Endothelial cell of umbilical vein (primary cell): ENCODE data around the gene TCF20. TPM values are rescaled to one million over a fixed set of nuclear protein-coding genes. Genes with fewer than 3 reads are reported as not detected.

Experiments
- BruUV-seq: library from RNA; stranded (reverse); fragments of 400-500 nt; replicated peaks from 2 replicates; lab custom pipeline; 2021; lab: Mats Ljungman, UMichigan
- CTCF ChIA-PET: fragments of 300-600, 350-600 bp; sonication (Branson Sonifier 250); formaldehyde crosslinking; loops from one replicate; lab custom pipeline; 2021; ENCODE audit warnings: antibody characterized with exemption, inconsistent platforms; lab: Charles Lee
- POLR2A ChIA-PET: fragments of 300-600, 350-600 bp; sonication (Branson Sonifier 250); formaldehyde crosslinking; loops from one replicate; lab custom pipeline; 2021; ENCODE audit warnings: antibody characterized with exemption, inconsistent platforms; lab: Charles Lee
- DNase-seq: peaks from one replicate; pipeline ENCODE4 v3.0.0-alpha.2; 2011; ENCODE audit warnings: low read depth, low spot score
- FAIRE-seq: peaks from 2 replicates; lab custom pipeline; 2011; peaks lifted over from hg19 to GRCh38; lab: Jason Lieb, UNC
- H2AFZ ChIP-seq: 2 replicates; pipeline ENCODE4 v1.6.0; 2012; ENCODE audit warnings: low read depth, low read length, control low read depth, inconsistent platforms
- H3K27ac ChIP-seq: 2 replicates; pipeline ENCODE4 v1.5.1; 2011; ENCODE audit warnings: low read depth, mild to moderate bottlenecking, control low read depth, low read length, moderate library complexity; ENCODE audit not compliant: insufficient read depth
- H3K27me3 ChIP-seq, 2 experiments: 2 replicates each; pipeline versions ENCODE4 v1.6.0 to v1.6.1; 2011; ENCODE audit warnings: low read length in 2 of 2, mixed read lengths in 1 of 2; ENCODE audit not compliant: control insufficient read depth in 2 of 2, insufficient read depth in 2 of 2
- H3K36me3 ChIP-seq, 2 experiments: 2 replicates in 1 of 2; 3 replicates in 1 of 2; pipeline ENCODE4 v1.5.1; 2011; ENCODE audit warnings: low read length in 2 of 2, mild to moderate bottlenecking in 1 of 2, moderate library complexity in 1 of 2; ENCODE audit not compliant: control insufficient read depth in 2 of 2, insufficient read depth in 2 of 2; ENCODE audit errors: extremely low read depth in 1 of 2
- H3K4me1 ChIP-seq: 3 replicates; pipeline ENCODE4 v1.5.1; 2011; ENCODE audit warnings: mild to moderate bottlenecking, low read length; ENCODE audit not compliant: control insufficient read depth, insufficient read depth; ENCODE audit errors: extremely low read depth
- H3K4me2 ChIP-seq: 2 replicates; pipeline ENCODE4 v1.6.1; 2011; ENCODE audit warnings: low read length, control low read depth, mixed read lengths; ENCODE audit not compliant: insufficient read depth
- H3K4me3 ChIP-seq, 3 experiments: fragments of 200-600 bp in 1 of 3; sonication (generic), shearing (Covaris generic) in 1 of 3; replicated peaks in 1 of 3; 2 replicates each; pipeline ENCODE4 v1.5.1; 2011 to 2016; ENCODE audit warnings: control low read depth in 3 of 3, low read length in 3 of 3, mild to moderate bottlenecking in 2 of 3, inconsistent platforms in 1 of 3, low read depth in 1 of 3, moderate library complexity in 1 of 3; ENCODE audit not compliant: insufficient read depth in 1 of 3
- H3K79me2 ChIP-seq: 2 replicates; pipeline ENCODE4 v1.6.0; 2012; ENCODE audit warnings: low read length, inconsistent platforms; ENCODE audit not compliant: control insufficient read depth, insufficient read depth
- H3K9ac ChIP-seq: replicated peaks from 2 replicates; pipeline ENCODE3; 2011; ENCODE audit warnings: low read length, control low read depth; ENCODE audit not compliant: insufficient read depth; ENCODE audit errors: extremely low read depth
- H3K9me1 ChIP-seq: replicated peaks from 3 replicates; pipeline ENCODE4 v1.6.0; 2011; ENCODE audit warnings: mild to moderate bottlenecking, low read length; ENCODE audit not compliant: control insufficient read depth, insufficient read depth; ENCODE audit errors: extremely low read depth
- H3K9me3 ChIP-seq: replicated peaks from 2 replicates; pipeline ENCODE4 v1.5.1; 2012; ENCODE audit warnings: low read length, inconsistent platforms; ENCODE audit not compliant: control insufficient read depth, insufficient read depth
- H4K20me1 ChIP-seq: replicated peaks from 2 replicates; pipeline ENCODE3; 2011; ENCODE audit warnings: mild to moderate bottlenecking, low read length; ENCODE audit not compliant: control insufficient read depth, insufficient read depth; ENCODE audit errors: extremely low read depth
- CTCF ChIP-seq, 2 donors: IDR thresholded peaks; 1 replicate in 1 of 2; 2 replicates in 1 of 2; pipeline ENCODE4 v1.5.1; 2011; ENCODE audit warnings: low read length in 2 of 2, mild to moderate bottlenecking in 2 of 2, moderate library complexity in 2 of 2, control low read depth in 1 of 2, inconsistent platforms in 1 of 2, low read depth in 1 of 2; ENCODE audit not compliant: insufficient read depth in 1 of 2; ENCODE audit errors: extremely low read depth in 1 of 2
- EZH2 ChIP-seq: IDR thresholded peaks from 2 replicates; pipeline ENCODE4 v1.6.1; 2012; ENCODE audit warnings: borderline replicate concordance, low read depth, mild to moderate bottlenecking, moderate library complexity, low read length, inconsistent platforms; ENCODE audit not compliant: severe bottlenecking
- FOS ChIP-seq: IDR thresholded peaks from 2 replicates; pipeline ENCODE4 v1.6.1; 2011; ENCODE audit warnings: mild to moderate bottlenecking, low read length, moderate library complexity, borderline replicate concordance; ENCODE audit not compliant: insufficient read depth
- GATA2 ChIP-seq: IDR thresholded peaks from 2 replicates; pipeline ENCODE4 v1.7.0; 2011; ENCODE audit warnings: low read depth, mild to moderate bottlenecking, moderate library complexity, mixed read lengths, low read length; ENCODE audit not compliant: insufficient read length, insufficient read depth
- JUN ChIP-seq: IDR thresholded peaks from 2 replicates; pipeline ENCODE4 v1.6.1; 2011; ENCODE audit warnings: borderline replicate concordance, low read depth; ENCODE audit not compliant: insufficient read length, insufficient read depth
- MAX ChIP-seq: IDR thresholded peaks from 2 replicates; pipeline ENCODE4 v1.6.1; 2011; ENCODE audit not compliant: insufficient read depth, insufficient read length
- MYC ChIP-seq: IDR thresholded peaks from one replicate; pipeline ENCODE4 v1.6.1; 2011; ENCODE audit warnings: mild to moderate bottlenecking, low read depth, low read length
- POLR2A ChIP-seq: IDR thresholded peaks from 2 replicates; pipeline ENCODE4 v1.6.1; 2012; ENCODE audit warnings: low read depth, mild to moderate bottlenecking, control low read depth, low read length
- POLR2AphosphoS5 ChIP-seq: IDR thresholded peaks from 2 replicates; pipeline ENCODE4 v1.6.1; 2012; ENCODE audit warnings: low read depth, mild to moderate bottlenecking, control low read depth, low read length, moderate library complexity; ENCODE audit not compliant: insufficient read depth
- dilution Hi-C: fragments of 300-500 bp; cut with MboI; formaldehyde crosslinking; loops from one replicate; pipeline ENCODE4 v1.15.0; 2019; ENCODE audit warnings: low sequenced_read_pairs; ENCODE audit not compliant: extremely low pct_ligation_motif_present
- intact Hi-C: fragments of 100-400 bp; cut with micrococcal nuclease; formaldehyde crosslinking; loops from one replicate; pipeline ENCODE4 v1.10.0; 2022
- polyA plus RNA-seq, 4 experiments: library from polyadenylated mRNA; depleted of rRNA in 3 of 4; stranded (reverse) in 3 of 4; unstranded in 1 of 4; fragments of >200 nt; gene quantifications; 2 replicates each; pipeline versions ENCODE4 v1.2.1 to v1.2.3, GENCODE V29; 2011 to 2012; ENCODE audit warnings: missing spikeins in 1 of 4
- total RNA-seq: library from RNA; stranded (reverse); gene quantifications from 2 replicates; pipeline ENCODE4 v1.2.3, GENCODE V29; 2021

The TCF20 gene
- total and polyA plus RNA-seq, 2 donors (not counting 3 experiments of a cell fraction or from before 2014, with no cell fraction given), result 11.2 to 36.7 TPM

- intact Hi-C loops (no loop called here), dilution Hi-C loops (no loop called here)
- no peaks in the 10 kb centered on the region for H3K79me2 ChIP-seq
- no peaks in the 10 kb centered on the region for H3K9me1 ChIP-seq
- peaks cover 20 to 29% of the 10 kb centered on the region in 2 experiments for H3K27me3 ChIP-seq
- no peaks in the 10 kb centered on the region for H3K36me3 ChIP-seq
- no TSS peak for BruUV-seq
- POLR2A ChIA-PET, result no interaction called here
- no peaks in the 10 kb centered on the region for H3K4me1 ChIP-seq
- H3K9ac ChIP-seq, result no peak overlapping the region
- no peak overlapping the region for H3K27ac ChIP-seq
- TF ChIP-seq POLR2AphosphoS5 (no peak), JUN (no peak), MAX (no peak), EZH2 (no peak), CTCF (IDR thresholded peaks at IDR 0.05; ENCODE audit: extremely low read depth in 1 of 2, insufficient read depth in 1 of 2, low read depth in 1 of 2, low read length in 2 of 2) (no peak), POLR2A (no peak), FOS (no peak), GATA2 (no peak), MYC (no peak)
- no peaks in the 10 kb centered on the region for H4K20me1 ChIP-seq
- no peak for DNase-seq
- no peak for FAIRE-seq
- no peak overlapping the region for H2AFZ ChIP-seq
- no peaks in the 10 kb centered on the region for H3K9me3 ChIP-seq
- CTCF ChIA-PET, result interaction anchor here (0.9 to 1.3 kb wide), 3 partner anchors 107 to 193 kb away, joined by 3 read pairs; no protein-coding TSS in a partner anchor
- H3K4me3 ChIP-seq, result no peak overlapping the region
- H3K4me2 ChIP-seq, result no peak overlapping the region
These were observed 9.7 kb upstream of the TCF20 start for GRCh38 chr22:42280140-42280539.
